ENCODE data around the gene NHLRC4. TPM values are rescaled to one million over a fixed set of nuclear protein-coding genes. Genes with fewer than 3 reads are reported as not detected.

The NHLRC4 gene
- total and polyA plus RNA-seq, 2 of the 8 experiments (the other 6 are each of a cell fraction or from before 2014, with no cell fraction given): 0.60 to 0.76 TPM

DNA sequence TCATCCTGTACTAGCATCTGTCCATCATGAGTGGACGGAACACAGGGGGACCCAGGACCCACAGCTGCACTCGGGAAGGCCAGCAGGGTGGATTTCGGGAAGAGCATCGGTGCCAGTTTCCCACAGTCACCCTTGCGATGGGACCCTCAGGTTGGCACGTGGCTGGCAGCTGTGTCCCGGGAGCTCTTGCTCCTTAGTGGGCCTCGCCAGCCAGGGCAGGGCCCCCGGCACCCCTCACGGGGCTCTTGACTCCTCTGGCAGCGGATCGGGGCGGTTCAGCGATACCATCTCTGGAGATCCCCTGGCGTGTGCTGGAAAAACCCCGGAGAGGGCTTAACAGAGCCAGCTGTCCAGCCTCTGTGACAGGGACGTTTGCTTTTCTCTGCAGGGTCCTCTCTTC lies 30.1 kb upstream of the NHLRC4 start:
- H3K56ac ChIP-seq (replicated peaks; ENCODE audit: insufficient read length, low read depth, low read length): no peak overlapping the region
- peaks cover 7 to 26% of the 10 kb centered on the region in 2 experiments for H4K20me1 ChIP-seq (replicated peaks in 1 of 2; ENCODE audit: control insufficient read depth in 1 of 2, insufficient read depth in 2 of 2, low read length in 2 of 2)
- H3K14ac ChIP-seq (ENCODE audit: insufficient read length): no peak overlapping the region
- POLR2A ChIA-PET (ENCODE audit: partially characterized antibody): interaction anchor here (0.5 to 1.9 kb wide), 4 partner anchors 10 to 136 kb away, joined by 3 to 6 read pairs (median 3); partner anchors contain the start of gene CAPN15
- no peak for FAIRE-seq
- no peak overlapping the region for H3K4me3 ChIP-seq (ENCODE audit: extremely low read depth in 1 of 4, insufficient read depth in 2 of 4, low read depth in 3 of 4, low read length in 4 of 4)
- no peak overlapping the region for H3K4ac ChIP-seq (replicated peaks; ENCODE audit: insufficient read length, low read depth, low read length)
- no peak overlapping the region for H2BK20ac ChIP-seq (ENCODE audit: low read length)
- H4K5ac ChIP-seq (ENCODE audit: insufficient read length, low read depth, low read length): no peak overlapping the region
- no peak overlapping the region for H2AK5ac ChIP-seq (ENCODE audit: low read depth, low read length)
- H2BK12ac ChIP-seq (ENCODE audit: low read depth, low read length): no peak overlapping the region
- no peak for DNase-seq (ENCODE audit: low read depth in 1 of 2, low spot score in 2 of 2)
- no peaks in the 10 kb centered on the region for H3K27me3 ChIP-seq (replicated peaks in 1 of 4; ENCODE audit: control insufficient read depth in 3 of 4, extremely low read depth in 1 of 4, insufficient read depth in 3 of 4, low read length in 3 of 4)
- H3K23ac ChIP-seq (ENCODE audit: insufficient read length): no peak overlapping the region
- H3K27ac ChIP-seq (ENCODE audit: low read depth, low read length): no peak overlapping the region
- peaks cover 0 to 37% of the 10 kb centered on the region in 2 experiments; a peak in 3 of 4 replicates for H3K79me2 ChIP-seq (ENCODE audit: control insufficient read depth in 1 of 2, insufficient read depth in 2 of 2, low read length in 2 of 2)
- no peaks in the 10 kb centered on the region for H3K23me2 ChIP-seq (ENCODE audit: low read depth, low read length)
- H3K9me3 ChIP-seq (ENCODE audit: insufficient read depth in 2 of 2, low read depth in 1 of 2, low read length in 1 of 2): no peaks in the 10 kb centered on the region
- H2BK120ac ChIP-seq (replicated peaks; ENCODE audit: low read depth, low read length): no peak overlapping the region
- H3K36me3 ChIP-seq (ENCODE audit: control insufficient read depth in 2 of 4, insufficient read depth in 4 of 4, low read length in 3 of 4): no peaks in the 10 kb centered on the region; a peak in 2 of 8 replicates
- H3K4me1 ChIP-seq (replicated peaks in 1 of 4; ENCODE audit: control insufficient read depth in 3 of 4, insufficient read depth in 4 of 4, low read length in 3 of 4): no peaks in the 10 kb centered on the region; a peak in 2 of 7 replicates
- peaks cover 16% of the 10 kb centered on the region for H3K79me1 ChIP-seq (ENCODE audit: low read depth, low read length)
- no peak overlapping the region for H2AFZ ChIP-seq (ENCODE audit: low read length)
- CTCF ChIA-PET (ENCODE audit: partially characterized antibody): interaction anchor here (0.6 to 1.7 kb wide), 6 partner anchors 10 to 215 kb away, joined by 3 to 10 read pairs (median 3); no protein-coding TSS in a partner anchor
- no peak overlapping the region for H4K91ac ChIP-seq (replicated peaks; ENCODE audit: insufficient read length, low read length)
- 91% methylated on average over 16 of the region's 17 CpGs; no CpG with 5 or more reads in 1 of the 2 experiments for WGBS, 2 experiments (ENCODE audit: extremely low coverage in 1 of 2, insufficient coverage in 1 of 2, insufficient read length in 1 of 2, insufficient replicate concordance in 2 of 2, low coverage in 1 of 2, low lambda C conversion rate in 2 of 2, missing lambda C conversion rate in 1 of 2)
- no peak overlapping the region for H3K4me2 ChIP-seq (ENCODE audit: insufficient read depth in 1 of 2, low read depth in 2 of 2, low read length in 2 of 2)
- H2BK15ac ChIP-seq (ENCODE audit: low read length): no peak overlapping the region
- no peak overlapping the region for H4K8ac ChIP-seq (ENCODE audit: extremely low read depth, insufficient read depth, low read length)
- no peak overlapping the region for H3K9ac ChIP-seq (replicated peaks in 1 of 4; ENCODE audit: extremely low read depth in 1 of 4, low read depth in 3 of 4, low read length in 3 of 4)
- no peak overlapping the region for H3K18ac ChIP-seq (ENCODE audit: extremely low read depth, low read length)
- H2BK5ac ChIP-seq (ENCODE audit: low read depth, low read length): no peak overlapping the region
- TF ChIP-seq RFX5 (IDR thresholded peaks at IDR 0.05; ENCODE audit: borderline replicate concordance, low read depth, low read length): no peak
- no peak for TF ChIP-seq KDM1A (IDR thresholded peaks at IDR 0.05; ENCODE audit: borderline replicate concordance, low read length)
- no peak for TF ChIP-seq SIN3A (conservative IDR thresholded peaks at IDR 0.05 in 1 of 2, IDR thresholded peaks at IDR 0.05 in 1 of 2; ENCODE audit: low read depth in 1 of 2, low read length in 2 of 2)
- TF ChIP-seq NRF1 (IDR thresholded peaks at IDR 0.05; ENCODE audit: low read depth, low read length): no peak
- TF ChIP-seq GABPA (IDR thresholded peaks at IDR 0.05; ENCODE audit: borderline replicate concordance, insufficient read depth, low read length): no peak
- no peak for TF ChIP-seq PHF8 (conservative IDR thresholded peaks at IDR 0.05; ENCODE audit: low read depth, low read length)
- no peak for TF ChIP-seq CREB1 (IDR thresholded peaks at IDR 0.05)
- TF ChIP-seq, protein P1, sequence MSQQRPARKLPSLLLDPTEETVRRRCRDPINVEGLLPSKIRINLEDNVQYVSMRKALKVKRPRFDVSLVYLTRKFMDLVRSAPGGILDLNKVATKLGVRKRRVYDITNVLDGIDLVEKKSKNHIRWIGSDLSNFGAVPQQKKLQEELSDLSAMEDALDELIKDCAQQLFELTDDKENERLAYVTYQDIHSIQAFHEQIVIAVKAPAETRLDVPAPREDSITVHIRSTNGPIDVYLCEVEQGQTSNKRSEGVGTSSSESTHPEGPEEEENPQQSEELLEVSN (IDR thresholded peaks at IDR 0.05): no peak
- TF ChIP-seq GTF2F1 (IDR thresholded peaks at IDR 0.05; ENCODE audit: borderline replicate concordance, low read depth, low read length): no peak
- TF ChIP-seq SP1 (IDR thresholded peaks at IDR 0.05; ENCODE audit: low read depth, low read length): no peak
- no peak for TF ChIP-seq CBX5 (IDR thresholded peaks at IDR 0.05; ENCODE audit: low read depth, low read length)
- TF ChIP-seq EZH2 (IDR thresholded peaks at IDR 0.05; ENCODE audit: low read depth, low read length, severe bottlenecking): no peak
- TF ChIP-seq ZNF274 (IDR thresholded peaks at IDR 0.05; ENCODE audit: borderline replicate concordance, extremely low read depth, low read length): no peak

All from H1 (cell line).